Measurements from ENCODE around the gene TNN.
A peak's percentile ranks its signal among the peaks of the same experiment; 100 is the strongest.

The TNN gene

GRCh38 chr1:175116903-175117302 is 49.3 kb downstream of the TNN start:
- DNase-seq = no peak

- no peak for DNase-seq
Observed at GRCh38 chr1:175118375-175119367, 51.0 kb downstream of the TNN start.

GRCh38 chr1:175120511-175120910 is 52.9 kb downstream of the TNN start:
- no peak for DNase-seq

GRCh38 chr1:175124861-175125260 is 57.2 kb downstream of the TNN start:
- no peak for DNase-seq

GRCh38 chr1:175126347-175126746 is 58.7 kb downstream of the TNN start:
- no peak for DNase-seq

GRCh38 chr1:175127565-175127964 is 59.9 kb downstream of the TNN start:
- DNase-seq = no peak

- no peak for DNase-seq
Observed at GRCh38 chr1:175128523-175128922, 60.9 kb downstream of the TNN start.

GRCh38 chr1:175129182-175129581 is 61.5 kb downstream of the TNN start:
- no peak for DNase-seq

GRCh38 chr1:175129644-175129996 is 62.0 kb downstream of the TNN start:
- DNase-seq = no peak

GRCh38 chr1:175129997-175130648 is 62.5 kb downstream of the TNN start:
- no peak for DNase-seq

- DNase-seq = no peak
Observed at GRCh38 chr1:175130649-175131045, 63.0 kb downstream of the TNN start.

GRCh38 chr1:175131095-175131494 is 63.5 kb downstream of the TNN start:
- DNase-seq = no peak

- DNase-seq = no peak
Observed at GRCh38 chr1:175132436-175132835, 64.8 kb downstream of the TNN start.

- no peak for DNase-seq
Observed at GRCh38 chr1:175133673-175134435, 66.2 kb downstream of the TNN start.

- no peak for DNase-seq
Observed at GRCh38 chr1:175134500-175134899, 66.9 kb downstream of the TNN start.

GRCh38 chr1:175136246-175136645 is 68.6 kb downstream of the TNN start:
- no peak for DNase-seq

- no peak for DNase-seq
Observed at GRCh38 chr1:175137369-175137768, 69.7 kb downstream of the TNN start.

GRCh38 chr1:175138579-175138978 is 70.9 kb downstream of the TNN start:
- DNase-seq = no peak

- no peak for DNase-seq
Observed at GRCh38 chr1:175145899-175146528, 78.4 kb downstream of the TNN start.

GRCh38 chr1:175146529-175147213 is 79.0 kb downstream of the TNN start:
- DNase-seq = peak; percentile 59 to 62

- DNase-seq = no peak
Observed at GRCh38 chr1:175147569-175147968, 79.9 kb downstream of the TNN start.

GRCh38 chr1:175148068-175148467 is 80.4 kb downstream of the TNN start:
- DNase-seq = no peak
